NCI-H1092 (cell line): Measurements from ENCODE around the gene INSRR.

ENCODE experiments used
- DNase-seq: peaks from one replicate; lab custom pipeline; 2025; lab: John Stamatoyannopoulos, UW

INSRR gene

GRCh38 chr1:156826630-156827029 is 32.3 kb downstream of the INSRR start:
- no peak for DNase-seq

GRCh38 chr1:156823210-156823790 is 35.6 kb downstream of the INSRR start:
- no peak for DNase-seq

GRCh38 chr1:156822680-156823079 is 36.2 kb downstream of the INSRR start:
- no peak for DNase-seq

DNA sequence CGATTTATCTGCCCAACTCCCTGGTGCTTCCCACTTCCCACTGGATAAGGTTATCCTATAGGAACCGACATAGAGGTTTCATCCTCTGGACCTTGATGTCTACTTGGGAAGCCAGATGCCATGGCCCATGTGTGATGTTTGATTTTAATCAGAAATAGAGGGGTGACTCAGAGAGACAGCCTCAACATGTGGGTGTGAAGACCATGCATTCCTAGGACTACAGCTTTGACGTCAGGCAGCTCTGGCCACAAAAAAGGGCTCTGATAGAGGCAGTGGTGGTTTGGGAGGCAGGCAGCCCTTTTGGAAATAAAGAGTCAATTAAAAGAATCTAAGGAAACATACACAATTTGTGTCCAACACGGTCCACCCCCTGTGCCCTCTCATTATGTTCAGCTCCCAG is 37.1 kb downstream of the INSRR start:
- no peak for DNase-seq

DNA sequence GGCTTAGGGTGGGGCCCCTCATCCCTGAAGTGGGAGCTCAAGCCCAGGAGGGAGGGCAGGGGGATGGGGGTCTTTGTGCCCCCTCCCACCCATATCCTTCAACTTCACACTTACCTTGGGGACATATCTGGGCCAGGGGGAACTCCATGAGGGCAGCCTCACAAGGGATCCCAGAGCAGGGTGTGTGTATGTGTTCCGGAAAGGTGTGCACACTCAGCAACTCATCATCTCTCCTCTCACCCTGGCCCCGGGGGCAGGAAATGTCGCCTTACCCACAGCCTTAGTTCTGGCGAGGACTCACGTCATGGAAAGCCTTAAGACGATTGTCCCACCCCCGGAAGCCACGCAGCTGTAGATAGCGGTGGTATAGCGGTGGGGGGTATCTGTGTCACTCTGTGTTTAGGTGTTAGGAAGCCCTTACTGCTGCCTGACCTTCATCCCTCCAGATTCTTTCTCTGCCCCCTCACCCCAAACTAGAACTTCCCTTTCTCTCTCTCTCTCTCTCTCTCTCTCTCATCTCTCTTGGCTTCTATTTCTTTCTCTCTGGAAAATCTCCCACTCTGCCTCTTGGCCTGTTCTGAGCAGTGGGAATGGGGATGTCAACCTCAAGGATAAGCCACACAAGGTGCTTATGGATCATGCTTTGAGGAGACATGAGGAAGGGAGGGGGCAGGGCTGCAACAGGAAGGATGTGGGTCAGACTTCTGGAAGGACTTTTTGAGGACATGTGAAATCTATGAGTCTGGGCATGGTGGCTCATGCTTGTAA is 42.2 kb downstream of the INSRR start, which contains the start of gene SH2D2A:
Gene SH2D2A (minus strand): TSS at position 288 of the 768 bp plus-strand sequence. CDS start 140 bp downstream, at position 148.
- no peak for DNase-seq

DNA sequence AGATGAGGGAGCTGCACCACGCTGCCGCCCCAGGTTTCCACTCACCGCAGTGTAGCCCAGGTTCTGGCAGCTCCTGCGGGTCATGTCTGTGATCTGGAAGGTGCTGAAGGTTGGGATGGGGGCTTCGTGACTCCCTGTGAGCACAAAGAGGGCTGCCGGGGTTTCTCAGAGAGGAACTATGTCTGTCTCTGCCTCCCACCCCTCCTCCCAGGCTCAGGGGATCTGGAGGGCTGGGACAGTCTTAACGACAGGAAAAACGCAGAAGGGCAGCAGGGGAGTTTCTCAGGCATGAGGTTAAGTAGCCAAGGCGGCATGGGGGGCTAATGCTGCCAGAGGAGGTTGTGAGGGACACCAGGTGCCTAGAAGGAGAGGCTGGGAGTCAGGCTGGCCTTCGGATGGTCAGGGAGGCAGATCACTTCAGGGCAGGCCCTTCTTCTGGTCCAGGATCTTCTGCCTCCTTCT is 42.9 kb downstream of the INSRR start:
- DNase-seq = no peak

DNA sequence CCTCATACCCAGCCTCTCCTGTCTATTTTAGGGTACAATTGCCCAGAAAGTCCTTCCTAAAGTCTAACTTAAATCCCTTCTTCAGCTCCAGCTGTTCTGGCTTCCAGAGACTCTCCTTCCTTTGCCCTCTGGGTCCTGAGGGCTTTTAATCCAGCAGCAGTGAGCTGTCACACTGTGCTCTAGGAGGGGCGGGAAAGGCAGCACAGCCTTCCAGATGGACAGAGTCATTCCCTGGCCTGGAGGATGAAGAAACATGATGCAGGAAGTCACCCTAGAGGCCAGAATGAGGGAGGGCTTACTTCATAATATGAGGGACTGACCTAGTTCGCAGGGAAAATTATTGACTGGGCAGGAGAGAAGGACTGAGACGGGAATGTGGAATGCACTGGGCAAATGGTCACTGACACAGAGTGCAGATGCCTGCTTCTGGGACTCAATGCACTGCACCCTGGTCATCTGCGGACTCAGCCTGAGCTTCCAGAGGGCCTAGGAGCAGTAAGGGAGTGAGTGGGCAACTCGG is 43.5 kb downstream of the INSRR start:
- DNase-seq = no peak

- DNase-seq = no peak
These were observed 44.2 kb downstream of the INSRR start for GRCh38 chr1:156814571-156815260.

DNA sequence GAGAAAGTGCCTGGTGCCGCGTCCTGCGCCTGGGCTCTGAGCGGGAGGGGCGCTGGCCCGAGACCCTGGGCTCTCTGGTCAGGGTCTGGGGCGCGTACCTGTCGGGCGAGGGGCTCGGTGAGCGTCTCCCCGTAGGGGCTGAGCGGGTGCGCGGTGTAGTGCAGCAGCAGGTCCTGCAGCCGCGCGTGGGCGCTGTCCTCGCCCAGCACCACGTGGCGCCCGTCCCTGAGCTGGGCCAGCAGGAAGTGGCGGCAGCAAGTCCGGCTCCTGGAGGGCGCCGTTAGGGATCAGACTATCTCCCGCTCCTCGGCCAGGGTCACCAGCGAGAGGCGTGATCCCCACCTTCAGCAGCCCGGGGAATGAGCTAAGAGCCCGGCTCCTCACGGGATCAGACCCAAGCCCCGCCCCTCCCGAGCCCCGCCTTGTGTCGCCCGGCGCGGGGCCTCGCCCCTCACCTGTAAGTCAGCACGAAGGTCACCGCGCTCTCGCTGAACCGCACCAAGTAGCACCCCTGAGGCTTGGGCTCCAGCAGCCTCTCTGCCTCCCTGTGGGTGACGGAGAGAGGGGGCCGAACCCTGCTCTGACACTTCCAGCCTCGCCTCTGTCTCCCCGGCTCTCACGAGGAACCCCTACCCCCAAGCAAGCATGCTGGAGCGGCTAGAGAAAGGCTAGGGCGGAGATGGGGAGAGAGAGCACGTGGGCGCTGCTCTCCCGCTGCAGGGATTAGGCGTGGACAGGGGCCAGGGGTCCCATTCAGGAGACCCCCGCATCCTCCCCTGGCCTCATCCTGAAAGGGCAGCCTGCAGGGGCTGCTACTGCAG is 45.0 kb downstream of the INSRR start:
- DNase-seq = peak; percentile 51

DNA sequence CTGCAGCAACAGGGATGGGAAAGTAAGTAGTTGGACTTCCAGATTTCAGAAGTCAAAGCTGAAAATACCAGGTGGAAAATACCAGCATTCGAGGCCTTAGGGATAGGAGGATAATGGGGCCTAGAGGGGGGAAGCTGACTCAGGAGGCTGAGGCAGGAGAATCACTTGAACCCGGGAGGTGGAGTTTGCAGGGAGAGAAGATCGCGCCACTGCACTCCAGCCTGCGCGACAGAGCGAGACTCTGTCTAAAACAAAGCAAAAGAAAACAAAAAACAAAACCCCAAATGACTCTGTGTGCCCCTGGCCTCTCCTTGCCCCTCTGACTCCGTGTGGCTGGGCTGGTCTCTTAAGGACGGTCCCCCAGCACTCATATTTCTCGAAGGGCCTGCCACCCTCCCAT is 45.6 kb downstream of the INSRR start:
- DNase-seq = no peak

GRCh38 chr1:156812293-156812990 is 46.5 kb downstream of the INSRR start:
- no peak for DNase-seq

DNA sequence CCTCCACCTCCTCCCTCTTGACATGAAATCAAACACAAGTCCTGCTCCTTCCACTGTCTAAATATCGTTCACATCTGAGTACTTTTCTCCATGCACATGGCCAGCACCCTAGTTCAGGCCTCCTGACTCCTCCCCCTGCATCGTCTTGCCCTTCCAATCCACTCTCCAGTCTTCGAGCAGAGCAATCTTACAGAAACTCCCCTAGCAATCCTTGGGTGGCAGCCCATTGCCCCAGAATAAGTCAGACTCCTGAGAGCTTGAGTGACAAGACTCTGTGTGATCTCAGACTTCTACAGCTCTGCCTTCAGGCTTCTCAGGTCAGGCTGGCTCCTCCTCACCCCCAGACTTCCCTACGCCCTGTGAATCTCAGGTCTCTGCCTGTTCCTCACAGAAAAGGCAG is 47.7 kb downstream of the INSRR start:
- DNase-seq = no peak

DNA sequence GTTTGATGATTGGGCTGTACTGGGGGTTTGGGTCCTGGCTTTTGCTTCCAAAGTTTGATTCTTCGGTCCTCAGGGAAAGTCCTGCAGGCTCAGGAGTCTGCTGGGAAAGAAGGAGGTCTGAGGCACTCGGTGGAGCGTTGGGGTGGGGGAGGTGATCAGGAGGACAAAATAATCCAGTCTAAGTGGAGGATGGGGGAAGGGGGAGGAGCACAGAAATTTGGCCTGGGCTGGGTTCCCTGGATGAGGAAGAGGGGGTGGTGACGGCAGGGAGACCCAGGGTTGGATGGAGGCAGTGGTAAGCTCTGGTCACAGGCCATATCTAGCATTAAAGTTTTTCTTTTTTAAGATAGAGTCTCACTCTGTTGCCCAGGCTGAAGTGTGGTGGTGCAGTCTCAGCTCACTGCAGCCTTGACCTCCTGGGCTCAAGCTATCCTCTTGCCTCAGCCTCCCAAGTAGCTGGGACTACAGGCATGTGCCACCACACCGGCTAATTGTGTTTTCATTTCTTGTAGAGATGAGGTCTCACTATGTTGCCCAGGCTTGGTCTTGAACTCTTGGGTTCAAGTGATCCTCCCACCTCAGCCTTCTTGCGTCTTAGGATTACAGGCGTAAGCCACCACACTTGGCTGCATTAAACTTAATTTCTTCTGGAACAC is 49.1 kb downstream of the INSRR start:
- no peak for DNase-seq

- no peak for DNase-seq
These were observed 49.6 kb downstream of the INSRR start for GRCh38 chr1:156809281-156809680.

DNA sequence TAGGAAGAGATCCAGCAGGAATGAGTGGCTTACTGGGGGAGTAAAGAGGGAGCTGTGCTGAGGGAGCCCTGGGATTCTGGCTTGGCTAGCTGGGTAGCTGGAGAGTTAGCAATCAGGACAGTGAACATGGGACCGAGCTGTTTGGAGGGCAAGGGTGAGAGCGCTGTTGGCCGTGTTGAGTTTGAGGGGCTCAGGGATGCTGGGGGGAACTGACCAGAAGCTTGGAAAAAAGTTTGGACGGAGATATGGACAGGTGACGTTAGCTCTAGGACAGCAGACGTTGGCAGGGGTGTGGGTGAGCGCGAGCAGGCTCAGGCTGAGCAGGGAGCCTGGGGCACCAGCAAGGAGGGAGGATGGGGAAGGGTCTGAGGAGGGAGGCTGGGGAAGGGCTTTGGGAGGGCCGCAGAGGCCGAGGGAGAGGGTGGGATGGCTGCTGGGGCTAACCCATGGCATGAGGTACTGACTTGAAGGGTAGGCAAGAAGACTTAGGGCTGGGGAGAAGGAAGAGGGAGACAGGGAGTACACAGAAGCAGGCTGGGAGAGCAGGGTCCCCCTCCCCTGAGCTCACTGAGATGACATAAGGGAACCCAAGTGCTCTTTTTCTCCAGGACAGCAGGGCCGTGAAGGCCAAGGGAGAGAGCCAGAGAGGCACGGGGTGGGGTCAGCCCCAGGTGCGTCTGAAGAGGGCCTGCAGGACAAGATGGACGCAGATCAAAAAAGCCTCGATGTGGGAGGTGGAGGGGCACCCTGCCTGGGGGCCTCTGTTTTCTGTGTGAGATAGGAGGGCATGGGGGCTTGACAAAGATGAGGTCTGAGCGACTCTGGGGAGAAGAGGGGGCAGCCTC is 50.5 kb downstream of the INSRR start:
- no peak for DNase-seq

DNA sequence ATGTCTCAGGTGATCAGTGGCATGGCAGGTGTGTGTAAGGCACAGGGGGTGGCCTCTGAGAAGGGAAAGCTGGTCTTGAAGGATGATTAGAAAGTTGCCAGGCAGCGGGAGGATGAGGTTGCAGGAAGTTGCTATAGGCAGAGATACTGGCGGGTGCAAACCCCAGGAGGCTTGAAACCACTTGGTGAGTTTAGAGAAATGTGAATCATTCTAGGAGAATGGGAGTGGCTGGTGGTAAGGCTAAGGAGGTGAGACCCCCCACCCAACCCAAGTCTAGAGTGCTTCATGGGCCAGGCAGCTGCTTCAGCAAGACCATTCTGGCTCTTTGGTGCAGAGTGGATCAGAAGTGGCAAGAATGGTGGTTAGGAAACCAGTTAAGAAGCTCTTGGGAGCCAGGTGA is 51.3 kb downstream of the INSRR start:
- DNase-seq = no peak

- DNase-seq = no peak
These were observed 52.1 kb downstream of the INSRR start for GRCh38 chr1:156806512-156807440.

DNA sequence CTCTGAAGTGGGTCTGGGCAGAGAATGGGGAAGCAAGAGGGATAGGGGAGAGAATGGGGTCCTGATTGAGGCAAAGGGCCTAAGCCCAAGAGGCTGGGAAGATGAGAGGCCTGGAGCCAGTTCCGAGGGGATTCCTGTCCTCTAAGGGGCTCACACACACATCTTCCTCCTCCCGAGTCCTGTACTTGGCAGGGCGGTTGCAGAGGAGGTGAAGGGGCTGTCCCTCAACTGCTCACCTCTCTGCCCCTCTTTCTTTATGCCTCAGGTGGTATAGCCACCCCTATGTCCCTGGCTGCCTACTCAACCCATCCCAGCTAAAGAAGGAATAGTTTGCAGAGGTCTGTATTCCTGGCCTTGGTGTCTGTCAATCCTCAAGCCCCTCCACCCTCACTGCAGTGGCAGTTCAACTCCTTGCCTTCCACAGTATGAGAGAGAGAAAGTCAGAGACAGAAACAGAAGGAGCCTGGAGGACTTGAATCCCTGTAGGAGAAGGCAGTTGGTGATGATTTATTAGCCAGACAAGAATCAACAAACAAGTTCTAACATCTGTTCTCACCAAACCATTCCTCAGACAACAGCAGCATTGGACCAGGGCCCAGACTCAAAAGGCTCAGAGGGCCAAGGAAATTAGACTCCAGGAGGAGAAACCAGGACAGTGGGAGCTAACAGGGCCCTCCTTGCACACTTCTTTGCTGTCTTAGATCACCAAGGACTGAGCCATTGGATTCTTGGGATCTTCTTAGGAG is 53.0 kb downstream of the INSRR start:
- DNase-seq = no peak
